Mucosa of rectum (tissue), 2 donors: ENCODE measurements around the gene SLC22A7.

Source experiments
- H3K27ac ChIP-seq, 2 donors: one replicate each; pipeline ENCODE4 v1.7.0; 2013; ENCODE audit warnings: inconsistent platforms in 2 of 2, low read depth in 2 of 2, low read length in 2 of 2
- H3K27me3 ChIP-seq, 2 donors: one replicate each; pipeline ENCODE4 v1.7.0; 2013; ENCODE audit warnings: low read length in 2 of 2; ENCODE audit not compliant: control insufficient read depth in 2 of 2, insufficient read depth in 2 of 2
- H3K36me3 ChIP-seq, 2 donors: one replicate each; pipeline ENCODE4 v1.7.0; 2013; ENCODE audit warnings: low read length in 2 of 2; ENCODE audit not compliant: control insufficient read depth in 2 of 2, insufficient read depth in 2 of 2
- H3K4me1 ChIP-seq, 2 donors: one replicate each; pipeline ENCODE4 v1.7.0; 2013; ENCODE audit warnings: low read length in 2 of 2, mild to moderate bottlenecking in 1 of 2; ENCODE audit not compliant: control insufficient read depth in 2 of 2, insufficient read depth in 2 of 2
- H3K4me3 ChIP-seq, 2 donors: one replicate each; pipeline ENCODE4 v1.7.0; 2013; ENCODE audit warnings: low read length in 2 of 2
- H3K9ac ChIP-seq, 2 donors: one replicate each; pipeline ENCODE4 v1.7.0; 2013; ENCODE audit warnings: low read length in 2 of 2, low read depth in 1 of 2, mild to moderate bottlenecking in 1 of 2
- H3K9me3 ChIP-seq, 2 donors: one replicate each; pipeline ENCODE4 v1.7.0; 2013; ENCODE audit warnings: low read length in 2 of 2; ENCODE audit not compliant: control insufficient read depth in 2 of 2
- donor health status: healthy.
- donor health status: Normal muscosa, but diverticular disease.

The SLC22A7 gene

DNA sequence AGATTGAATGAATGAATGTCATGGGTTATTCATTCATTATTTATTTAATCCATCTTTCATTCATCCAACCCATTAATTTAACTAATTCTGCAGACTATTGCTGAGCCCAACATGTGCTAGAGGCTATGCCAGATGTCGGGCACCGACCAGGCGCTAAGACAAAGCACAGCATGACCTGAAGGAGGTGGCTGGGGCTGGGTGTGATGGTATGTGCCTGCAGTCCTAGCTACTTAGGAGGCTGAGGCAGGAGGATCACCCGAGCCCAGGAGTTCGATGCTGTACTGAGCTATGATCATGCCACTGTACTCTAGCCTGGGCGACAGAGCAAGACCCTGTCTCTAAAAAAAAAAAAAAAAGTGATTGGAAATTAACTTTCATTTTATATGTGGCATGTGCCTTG, 5.7 kb upstream of the SLC22A7 start:
- no peaks in the 10 kb centered on the region for H3K9me3 ChIP-seq
- H3K9ac ChIP-seq: no peak overlapping the region
- H3K27me3 ChIP-seq: no peaks in the 10 kb centered on the region
- H3K36me3 ChIP-seq: no peaks in the 10 kb centered on the region
- peaks cover 8 to 27% of the 10 kb centered on the region in 2 donors for H3K4me1 ChIP-seq
- H3K27ac ChIP-seq: no peak overlapping the region
- no peak overlapping the region for H3K4me3 ChIP-seq

DNA sequence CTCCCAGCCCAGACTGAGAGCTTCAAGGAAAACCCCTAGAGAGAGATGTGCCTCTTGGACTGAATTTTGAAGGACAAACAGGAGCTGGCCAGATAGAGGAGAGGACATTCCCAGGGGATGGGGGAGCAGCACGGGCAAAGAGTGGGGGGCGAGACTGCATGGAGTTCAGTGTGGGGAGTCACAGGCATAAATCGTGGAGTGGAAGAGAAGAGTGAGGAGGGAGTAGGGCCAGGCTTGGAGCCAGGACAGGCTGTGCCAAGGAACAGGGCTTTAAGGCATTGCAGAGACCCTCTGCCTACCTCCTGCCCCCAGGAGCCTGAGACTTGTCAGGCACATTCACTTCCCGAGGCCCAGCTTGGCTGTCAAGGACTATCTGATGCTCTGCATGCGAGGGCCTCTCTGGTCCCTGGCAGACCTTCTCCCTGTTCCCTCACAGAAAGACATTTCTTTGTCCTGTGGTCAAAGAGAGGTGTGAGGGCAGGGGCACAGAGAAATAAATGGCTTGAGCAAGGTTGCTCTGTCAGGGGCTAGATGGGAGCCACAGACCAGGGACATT, 5.2 kb upstream of the SLC22A7 start:
- no peak overlapping the region for H3K27ac ChIP-seq
- H3K9ac ChIP-seq: no peak overlapping the region
- H3K4me1 ChIP-seq: peaks cover 5 to 23% of the 10 kb centered on the region in 2 donors

DNA sequence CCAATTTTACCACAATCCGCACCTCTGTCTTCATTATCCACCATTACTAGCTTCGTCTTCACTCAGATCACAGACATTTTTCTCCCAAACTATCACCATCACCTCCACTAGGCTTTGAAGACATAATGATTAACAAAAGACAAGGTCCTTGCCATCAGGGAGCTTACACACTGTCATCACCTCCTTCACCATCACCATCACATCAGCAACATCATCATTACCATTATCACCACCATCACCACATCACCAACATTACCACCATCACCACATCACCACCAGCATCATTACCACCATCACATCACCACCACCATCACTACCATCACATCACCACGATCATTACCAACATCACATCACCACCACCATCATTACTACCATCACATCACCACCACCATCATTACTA, 4.4 kb upstream of the SLC22A7 start:
- Histone ChIP-seq H3K36me3 (no peaks in the 10 kb centered on the region), H3K9ac (no peak overlapping the region), H3K27ac (no peak overlapping the region), H3K9me3 (no peaks in the 10 kb centered on the region), H3K4me1 (peaks cover 3 to 14% of the 10 kb centered on the region in 2 donors), H3K27me3 (peaks cover 0 to under 1% of the 10 kb centered on the region in 2 donors), H3K4me3 (no peak overlapping the region)

More for the DNA sequence above, 5.2 kb upstream of the SLC22A7 start:
- Histone ChIP-seq H3K36me3 (no peaks in the 10 kb centered on the region), H3K4me3 (no peak overlapping the region), H3K9me3 (no peaks in the 10 kb centered on the region), H3K27me3 (no peaks in the 10 kb centered on the region)

DNA sequence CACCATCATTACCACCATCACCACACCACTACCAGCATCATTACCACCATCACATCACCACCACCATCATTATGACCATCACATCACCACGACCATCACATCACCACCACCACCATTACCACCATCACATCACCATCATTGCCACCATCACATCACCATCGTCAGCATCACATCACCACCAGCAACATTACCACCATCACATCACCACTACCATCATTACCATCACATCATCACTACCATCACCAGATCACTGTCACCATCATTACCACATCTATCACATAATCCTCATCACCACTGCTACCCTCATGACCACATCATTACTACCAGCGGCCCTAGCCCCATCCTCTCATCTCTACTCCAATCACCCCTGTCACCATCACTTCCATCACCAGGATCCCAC, 3.5 kb upstream of the SLC22A7 start:
- H3K9ac ChIP-seq: no peak overlapping the region
- H3K36me3 ChIP-seq: no peaks in the 10 kb centered on the region
- H3K4me3 ChIP-seq: no peak overlapping the region
- no peaks in the 10 kb centered on the region for H3K9me3 ChIP-seq
- peaks cover 3 to 14% of the 10 kb centered on the region in 2 donors for H3K4me1 ChIP-seq
- H3K27me3 ChIP-seq: peaks cover 0 to 7% of the 10 kb centered on the region in 2 donors
- H3K27ac ChIP-seq: no peak overlapping the region

DNA sequence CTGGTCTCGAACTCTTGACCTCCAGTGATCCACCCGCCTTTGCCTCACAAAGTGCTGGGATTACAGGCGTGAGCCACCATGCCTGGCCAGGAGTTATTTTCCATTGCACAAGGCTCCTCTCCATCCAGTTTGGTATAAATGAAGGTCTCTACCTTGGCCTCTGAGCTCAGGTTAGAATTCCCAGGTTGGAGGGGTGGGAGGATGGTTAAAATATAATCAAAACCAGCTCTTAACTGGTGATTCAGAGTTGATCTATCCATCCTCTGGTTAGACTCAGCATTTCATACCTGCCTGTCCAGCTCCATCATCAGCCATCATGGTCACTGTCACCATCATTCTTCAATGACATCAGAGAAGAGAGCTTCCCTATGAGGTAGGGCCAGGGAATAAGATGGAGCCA, 2.6 kb upstream of the SLC22A7 start:
- no peak overlapping the region for H3K4me3 ChIP-seq
- H3K27me3 ChIP-seq: peaks cover 0 to 7% of the 10 kb centered on the region in 2 donors
- no peak overlapping the region for H3K27ac ChIP-seq
- no peak overlapping the region for H3K9ac ChIP-seq
- no peaks in the 10 kb centered on the region for H3K9me3 ChIP-seq
- H3K4me1 ChIP-seq: peaks cover 3 to 10% of the 10 kb centered on the region in 2 donors
- H3K36me3 ChIP-seq: no peaks in the 10 kb centered on the region

DNA sequence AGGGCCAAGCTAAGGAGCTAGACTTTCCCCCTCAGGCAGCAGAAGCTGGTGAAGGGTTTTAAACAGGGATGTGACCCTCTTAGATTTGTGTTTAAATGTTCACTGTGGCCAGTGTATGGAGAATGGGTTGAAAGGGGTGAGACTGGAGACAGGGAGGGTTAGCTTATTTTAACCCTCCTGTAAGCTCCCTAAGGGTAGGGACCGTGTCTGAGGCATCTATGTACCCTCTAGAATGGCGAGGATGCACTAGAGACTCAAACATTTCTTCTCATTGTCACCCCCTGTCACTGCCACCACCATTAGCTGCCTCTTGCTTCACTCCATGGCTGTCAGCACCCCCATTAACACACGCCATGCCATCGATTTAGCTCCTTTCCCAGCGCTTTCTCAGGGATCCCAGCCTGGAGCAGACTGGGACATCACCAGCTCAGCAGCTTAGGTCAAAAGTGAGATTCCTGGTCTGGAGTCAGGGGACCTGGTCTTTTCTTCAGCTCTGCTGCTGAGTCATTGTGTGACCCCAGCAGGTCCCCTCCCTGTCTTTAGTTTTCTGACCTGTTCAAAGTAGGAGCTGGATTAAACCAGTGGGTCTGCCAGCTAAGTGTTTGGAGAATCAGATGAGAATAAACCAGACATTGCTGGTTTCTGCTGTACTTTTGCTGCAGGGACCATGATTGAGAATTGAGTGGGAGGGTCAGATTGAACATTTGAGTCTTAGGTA, 1.1 kb upstream of the SLC22A7 start:
- peaks cover 0 to 10% of the 10 kb centered on the region in 2 donors for H3K27me3 ChIP-seq
- H3K9ac ChIP-seq: no peak overlapping the region
- no peak overlapping the region for H3K27ac ChIP-seq
- no peaks in the 10 kb centered on the region for H3K9me3 ChIP-seq
- no peak overlapping the region for H3K4me3 ChIP-seq
- H3K4me1 ChIP-seq: no peaks in the 10 kb centered on the region
- no peaks in the 10 kb centered on the region for H3K36me3 ChIP-seq

DNA sequence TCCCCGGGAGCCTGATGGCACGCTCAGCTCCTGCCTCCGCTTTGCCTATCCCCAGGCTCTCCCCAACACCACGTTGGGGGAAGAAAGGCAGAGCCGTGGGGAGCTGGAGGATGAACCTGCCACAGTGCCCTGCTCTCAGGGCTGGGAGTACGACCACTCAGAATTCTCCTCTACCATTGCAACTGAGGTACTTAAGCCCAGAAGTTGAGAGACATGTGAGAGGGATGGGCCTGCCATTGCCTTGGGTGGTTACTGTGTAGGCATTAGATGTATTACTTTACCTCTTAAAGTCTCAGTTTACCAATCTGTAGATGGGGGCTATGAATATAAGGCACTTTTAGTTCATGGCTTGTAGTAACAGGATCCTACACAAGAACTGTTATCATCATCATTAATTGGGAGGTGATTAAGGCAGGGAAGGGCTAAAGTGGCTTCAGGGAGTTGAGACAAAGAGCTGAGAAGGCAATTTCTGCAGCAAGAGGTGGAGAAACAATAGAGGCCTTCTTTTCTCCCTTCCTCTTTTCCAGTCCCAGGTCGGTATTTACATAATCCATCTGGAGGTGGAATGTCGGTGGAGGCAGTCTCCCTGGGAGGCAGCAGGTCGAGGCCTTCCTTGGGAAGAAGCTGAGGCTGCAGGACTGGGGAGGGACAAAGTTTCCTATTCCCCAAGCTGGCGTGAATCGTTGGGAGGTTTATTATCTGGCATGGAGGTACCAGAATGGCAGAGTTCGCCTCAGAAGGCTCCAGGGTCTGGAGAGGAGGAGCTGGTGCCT, 691 bp downstream of the SLC22A7 start:
- no peak overlapping the region for H3K27ac ChIP-seq
- peaks cover 0 to 10% of the 10 kb centered on the region in 2 donors for H3K27me3 ChIP-seq
- no peaks in the 10 kb centered on the region for H3K9me3 ChIP-seq
- no peaks in the 10 kb centered on the region for H3K4me1 ChIP-seq
- H3K36me3 ChIP-seq: no peaks in the 10 kb centered on the region
- no peak overlapping the region for H3K4me3 ChIP-seq
- no peak overlapping the region for H3K9ac ChIP-seq

DNA sequence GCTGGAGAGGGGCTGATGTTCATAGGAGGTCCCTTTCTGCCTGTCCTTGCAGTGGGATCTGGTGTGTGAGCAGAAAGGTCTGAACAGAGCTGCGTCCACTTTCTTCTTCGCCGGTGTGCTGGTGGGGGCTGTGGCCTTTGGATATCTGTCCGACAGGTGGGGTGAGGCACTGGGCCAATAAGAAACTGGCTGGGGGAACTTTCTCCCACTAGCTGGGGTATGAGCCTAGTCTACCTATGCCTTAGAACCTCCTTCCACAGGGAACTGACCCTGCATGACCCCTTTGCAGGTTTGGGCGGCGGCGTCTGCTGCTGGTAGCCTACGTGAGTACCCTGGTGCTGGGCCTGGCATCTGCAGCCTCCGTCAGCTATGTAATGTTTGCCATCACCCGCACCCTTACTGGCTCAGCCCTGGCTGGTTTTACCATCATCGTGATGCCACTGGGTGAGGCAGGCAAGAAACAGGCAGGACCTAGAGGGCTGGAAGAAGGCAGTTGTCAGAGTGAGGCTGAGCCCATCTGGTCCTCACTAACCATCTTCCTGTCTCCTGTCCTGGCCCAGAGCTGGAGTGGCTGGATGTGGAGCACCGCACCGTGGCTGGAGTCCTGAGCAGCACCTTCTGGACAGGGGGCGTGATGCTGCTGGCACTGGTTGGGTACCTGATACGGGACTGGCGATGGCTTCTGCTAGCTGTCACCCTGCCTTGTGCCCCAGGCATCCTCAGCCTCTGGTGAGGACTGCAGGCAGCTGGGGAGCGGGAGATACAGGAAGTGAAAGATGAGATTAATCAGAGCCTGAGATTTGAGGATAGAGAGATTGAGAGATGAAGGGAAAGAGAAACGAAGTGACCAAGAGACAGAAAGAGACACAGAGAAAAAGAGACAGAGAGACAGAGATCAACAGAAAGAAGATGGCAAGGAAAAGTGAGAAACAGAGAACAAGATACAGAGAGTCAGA, 1.6 kb downstream of the SLC22A7 start:
- H3K9ac ChIP-seq: no peak overlapping the region
- H3K27ac ChIP-seq: no peak overlapping the region
- H3K36me3 ChIP-seq: no peaks in the 10 kb centered on the region
- no peaks in the 10 kb centered on the region for H3K4me1 ChIP-seq
- peaks cover 0 to 10% of the 10 kb centered on the region in 2 donors for H3K27me3 ChIP-seq
- H3K4me3 ChIP-seq: no peak overlapping the region
- H3K9me3 ChIP-seq: no peaks in the 10 kb centered on the region

DNA sequence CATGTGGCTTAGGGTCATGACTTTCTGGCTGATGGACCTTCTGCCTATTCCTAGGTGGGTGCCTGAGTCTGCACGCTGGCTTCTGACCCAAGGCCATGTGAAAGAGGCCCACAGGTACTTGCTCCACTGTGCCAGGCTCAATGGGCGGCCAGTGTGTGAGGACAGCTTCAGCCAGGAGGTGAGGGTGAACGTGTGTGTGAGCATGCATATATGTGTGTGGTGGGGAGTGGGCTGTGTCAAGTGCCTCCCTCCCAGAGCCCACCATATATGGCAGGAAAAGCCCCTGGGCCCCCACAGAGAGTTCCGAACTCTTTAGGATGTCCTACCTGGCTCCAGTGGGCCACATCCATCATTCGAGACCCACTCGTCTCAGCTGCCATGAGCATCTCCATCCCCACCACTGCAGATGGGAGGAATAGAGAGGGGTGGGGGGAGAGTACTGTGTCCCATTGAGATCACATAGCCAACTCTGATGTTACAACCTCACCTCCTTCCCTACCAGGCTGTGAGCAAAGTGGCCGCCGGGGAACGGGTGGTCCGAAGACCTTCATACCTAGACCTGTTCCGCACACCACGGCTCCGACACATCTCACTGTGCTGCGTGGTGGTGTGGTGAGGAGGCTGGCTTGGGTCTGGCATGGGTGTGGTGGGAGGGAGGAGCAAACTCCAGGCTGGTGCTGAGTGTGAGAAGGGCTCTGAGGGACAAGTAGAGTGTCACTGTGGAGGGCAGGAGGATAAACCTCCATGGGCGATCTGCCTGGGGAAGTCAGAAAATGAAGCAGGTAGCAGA, 3.2 kb downstream of the SLC22A7 start:
- Histone ChIP-seq H3K27me3 (peaks cover 0 to 10% of the 10 kb centered on the region in 2 donors), H3K9me3 (no peaks in the 10 kb centered on the region), H3K4me3 (no peak overlapping the region), H3K36me3 (no peaks in the 10 kb centered on the region), H3K27ac (no peak overlapping the region), H3K9ac (no peak overlapping the region), H3K4me1 (no peaks in the 10 kb centered on the region)
